Measurements from ENCODE around the gene PAGE1.

DNA sequence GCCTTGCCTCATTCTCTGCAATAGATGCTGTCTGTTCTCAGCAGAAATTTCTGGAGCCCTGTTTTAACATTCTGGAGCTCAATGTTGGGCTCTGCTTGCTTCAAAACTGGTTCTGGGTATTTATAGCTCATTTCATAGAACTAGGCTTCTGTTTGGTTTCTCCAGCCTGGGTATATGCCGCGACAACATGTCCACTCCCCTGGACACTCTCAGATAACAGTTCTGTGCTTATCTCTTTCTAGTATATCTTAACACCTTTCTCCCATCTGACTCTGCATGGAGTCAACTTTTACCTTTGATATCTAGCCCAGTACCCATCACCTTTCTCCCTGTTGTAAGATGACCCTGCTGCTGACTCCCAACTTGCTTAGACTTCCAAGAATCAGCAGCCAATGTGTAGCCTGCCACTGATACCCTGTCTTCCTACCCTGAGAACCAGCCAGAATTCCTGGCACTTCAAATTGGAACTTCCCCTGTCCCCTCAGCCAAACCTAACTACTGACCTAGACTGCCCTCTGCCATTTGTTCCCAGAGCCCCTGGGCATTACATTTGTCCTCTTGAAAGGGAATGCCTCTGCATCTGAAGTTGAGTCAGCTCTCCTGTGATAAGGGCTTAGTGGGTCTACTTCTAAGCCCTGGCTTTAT lies 20.6 kb downstream of the PAGE1 start:
- TF ChIP-seq, protein P1, sequence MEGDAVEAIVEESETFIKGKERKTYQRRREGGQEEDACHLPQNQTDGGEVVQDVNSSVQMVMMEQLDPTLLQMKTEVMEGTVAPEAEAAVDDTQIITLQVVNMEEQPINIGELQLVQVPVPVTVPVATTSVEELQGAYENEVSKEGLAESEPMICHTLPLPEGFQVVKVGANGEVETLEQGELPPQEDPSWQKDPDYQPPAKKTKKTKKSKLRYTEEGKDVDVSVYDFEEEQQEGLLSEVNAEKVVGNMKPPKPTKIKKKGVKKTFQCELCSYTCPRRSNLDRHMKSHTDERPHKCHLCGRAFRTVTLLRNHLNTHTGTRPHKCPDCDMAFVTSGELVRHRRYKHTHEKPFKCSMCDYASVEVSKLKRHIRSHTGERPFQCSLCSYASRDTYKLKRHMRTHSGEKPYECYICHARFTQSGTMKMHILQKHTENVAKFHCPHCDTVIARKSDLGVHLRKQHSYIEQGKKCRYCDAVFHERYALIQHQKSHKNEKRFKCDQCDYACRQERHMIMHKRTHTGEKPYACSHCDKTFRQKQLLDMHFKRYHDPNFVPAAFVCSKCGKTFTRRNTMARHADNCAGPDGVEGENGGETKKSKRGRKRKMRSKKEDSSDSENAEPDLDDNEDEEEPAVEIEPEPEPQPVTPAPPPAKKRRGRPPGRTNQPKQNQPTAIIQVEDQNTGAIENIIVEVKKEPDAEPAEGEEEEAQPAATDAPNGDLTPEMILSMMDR (IDR thresholded peaks at IDR 0.05) = no peak
- TF ChIP-seq ZFX (IDR thresholded peaks at IDR 0.05; ENCODE audit: borderline replicate concordance) = no peak

All from 22Rv1 (cell line).